Muscle layer of colon (tissue), 2 donors: ENCODE results near the gene ZCCHC9.
A peak's percentile ranks its signal among the peaks of the same experiment; 100 is the strongest.
"Not testable (repeated sequence)": the region's sequence is repeated elsewhere in the genome, so short reads cannot be mapped to it uniquely, and the experiment has no call there.

Experiments
- H3K27ac ChIP-seq: one replicate; pipeline ENCODE4 v1.7.0; 2013; ENCODE audit warnings: low read depth, mild to moderate bottlenecking, low read length, moderate library complexity
- H3K27me3 ChIP-seq, 2 donors: one replicate each; pipeline ENCODE4 v1.7.0; 2013; ENCODE audit warnings: low read length in 2 of 2, mild to moderate bottlenecking in 2 of 2; ENCODE audit not compliant: insufficient read depth in 2 of 2, control insufficient read depth in 1 of 2
- H3K36me3 ChIP-seq: one replicate; pipeline ENCODE4 v1.7.0; 2013; ENCODE audit warnings: mild to moderate bottlenecking, low read length; ENCODE audit not compliant: insufficient read depth
- H3K4me1 ChIP-seq: one replicate; pipeline ENCODE4 v1.7.0; 2013; ENCODE audit warnings: mild to moderate bottlenecking, low read length; ENCODE audit not compliant: insufficient read depth
- H3K4me3 ChIP-seq, 2 donors: one replicate each; pipeline ENCODE4 v1.7.0; 2013; ENCODE audit warnings: low read length in 2 of 2, low read depth in 1 of 2, mild to moderate bottlenecking in 1 of 2, moderate library complexity in 1 of 2
- H3K9ac ChIP-seq: one replicate; pipeline ENCODE4 v1.7.0; 2013; ENCODE audit warnings: low read length
- H3K9me3 ChIP-seq: one replicate; pipeline ENCODE4 v1.7.0; 2013; ENCODE audit warnings: mild to moderate bottlenecking, low read length
- donor health status: abdominal sarcoma.
- donor health status: Adenocarcinoma of cecum.

The ZCCHC9 gene, protein sequence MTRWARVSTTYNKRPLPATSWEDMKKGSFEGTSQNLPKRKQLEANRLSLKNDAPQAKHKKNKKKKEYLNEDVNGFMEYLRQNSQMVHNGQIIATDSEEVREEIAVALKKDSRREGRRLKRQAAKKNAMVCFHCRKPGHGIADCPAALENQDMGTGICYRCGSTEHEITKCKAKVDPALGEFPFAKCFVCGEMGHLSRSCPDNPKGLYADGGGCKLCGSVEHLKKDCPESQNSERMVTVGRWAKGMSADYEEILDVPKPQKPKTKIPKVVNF

DNA sequence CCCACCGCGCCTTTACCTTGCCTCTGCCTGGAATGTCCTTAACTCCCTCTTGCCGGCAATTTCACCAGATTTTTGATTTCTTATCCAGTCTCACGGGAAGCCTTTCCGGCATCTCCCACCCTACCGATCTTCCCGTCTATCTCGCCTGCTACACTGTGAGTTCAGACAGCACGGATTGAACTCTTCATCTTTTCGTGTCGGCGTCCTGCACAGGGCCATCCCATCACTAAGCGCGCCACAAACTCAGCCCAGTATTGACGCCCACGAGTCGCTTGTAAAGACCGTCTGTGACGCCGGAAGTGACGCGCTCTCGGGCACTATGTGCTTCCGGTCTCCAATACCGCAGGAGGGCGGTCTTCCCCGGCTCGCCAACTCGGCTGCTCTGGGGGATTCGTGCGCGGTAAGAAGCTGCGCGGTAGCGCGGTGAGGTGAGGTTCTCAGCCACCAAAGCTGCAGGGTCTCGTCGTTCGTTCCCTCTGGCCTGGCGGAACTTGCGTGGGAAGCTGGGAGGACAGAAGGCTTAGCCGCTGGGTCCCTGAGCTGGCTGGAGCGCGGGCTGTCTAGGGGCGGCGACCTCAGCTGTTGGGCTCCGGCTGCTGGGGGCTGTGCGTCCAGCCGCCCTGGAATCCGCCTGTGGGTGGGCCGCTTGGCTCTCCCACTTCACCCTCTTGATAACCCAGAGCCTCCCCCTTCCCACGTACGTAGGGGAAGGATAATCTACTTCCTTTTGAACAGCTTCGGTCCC, at the start of gene ZCCHC9:
Gene ZCCHC9 (plus strand): TSS at position 317 of the 745 bp plus-strand sequence. CDS start 3,171 bp downstream, outside the sequence.
- Histone ChIP-seq H3K27ac (peak within 1 kb of the TSS; percentile 89), H3K36me3 (peaks cover 6% of the 10 kb centered on the region), H3K9me3 (no peaks in the 10 kb centered on the region), H3K4me3 (peak within 1 kb of the TSS; percentile 84 to 95), H3K27me3 (no peaks in the 10 kb centered on the region), H3K9ac (peak within 1 kb of the TSS; percentile 99), H3K4me1 (peaks cover 26% of the 10 kb centered on the region)

DNA sequence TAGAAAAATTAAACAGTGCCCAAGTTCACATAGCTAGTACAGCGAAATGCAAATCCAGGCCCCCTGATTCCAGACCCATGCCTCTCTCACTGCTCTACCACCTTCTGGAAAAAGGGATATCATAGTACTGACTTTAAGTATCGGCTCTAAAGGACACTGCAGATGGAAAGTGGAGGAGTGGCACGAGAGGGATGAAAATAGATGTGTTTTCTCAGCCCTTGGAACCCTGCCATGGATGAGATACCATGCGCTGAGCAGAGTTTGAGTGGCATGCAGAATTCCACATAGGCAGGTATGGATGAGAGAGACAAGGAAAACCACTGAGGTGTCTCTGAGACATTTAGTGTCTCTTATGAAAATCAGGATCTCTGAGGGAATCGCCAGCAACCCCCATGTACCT, 49.5 kb upstream of the ZCCHC9 start:
- H3K9me3 ChIP-seq, result no peaks in the 10 kb centered on the region
- H3K9ac ChIP-seq, result no peak overlapping the region
- peaks cover 6% of the 10 kb centered on the region for H3K36me3 ChIP-seq
- H3K4me1 ChIP-seq, result peaks cover 7% of the 10 kb centered on the region
- no peaks in the 10 kb centered on the region for H3K27me3 ChIP-seq
- no peak overlapping the region for H3K27ac ChIP-seq
- no peak overlapping the region for H3K4me3 ChIP-seq

DNA sequence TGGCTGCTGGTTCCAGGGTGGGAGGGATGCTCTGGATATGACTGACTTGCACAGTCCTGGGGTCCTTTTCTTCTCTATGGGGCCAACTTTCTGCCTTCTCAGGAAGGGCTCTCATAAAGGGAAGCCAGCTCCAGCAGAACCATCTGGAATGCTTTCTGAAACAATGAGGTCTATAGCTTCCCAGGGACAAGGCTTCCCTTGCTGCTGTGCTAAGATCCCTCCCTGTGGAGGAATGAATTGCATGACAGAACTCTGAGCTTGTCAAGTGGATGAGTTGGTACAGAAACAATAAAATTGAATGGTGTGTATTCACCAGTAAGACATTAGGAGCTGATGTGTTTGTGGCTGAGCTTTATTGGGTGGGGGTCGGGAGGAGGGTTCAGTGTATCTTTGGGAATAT, 48.5 kb upstream of the ZCCHC9 start:
- Histone ChIP-seq H3K9ac (no peak overlapping the region), H3K9me3 (no peaks in the 10 kb centered on the region), H3K4me3 (no peak overlapping the region), H3K4me1 (peaks cover 7% of the 10 kb centered on the region), H3K36me3 (peaks cover 6% of the 10 kb centered on the region), H3K27ac (no peak overlapping the region), H3K27me3 (no peaks in the 10 kb centered on the region)

DNA sequence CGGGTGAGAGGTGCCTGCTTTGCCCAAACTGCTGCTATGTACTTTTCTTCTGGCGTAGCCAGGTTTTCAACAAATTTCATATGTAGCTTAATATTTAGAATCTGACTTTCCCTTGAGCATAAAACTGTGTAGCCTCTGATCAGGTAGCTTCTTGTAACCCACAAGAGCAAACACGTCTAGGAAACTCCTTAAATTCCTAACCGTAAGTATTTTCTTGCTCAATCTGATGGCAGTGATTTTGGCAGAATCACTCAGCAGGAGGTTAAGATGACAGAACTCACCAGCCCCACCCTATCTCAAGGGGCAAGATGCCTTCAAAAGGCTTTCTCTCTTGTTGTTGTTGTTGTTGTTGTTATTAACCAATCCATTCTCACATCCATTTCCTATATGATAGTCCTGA, 47.5 kb upstream of the ZCCHC9 start:
- Histone ChIP-seq H3K27ac (no peak overlapping the region), H3K9me3 (no peaks in the 10 kb centered on the region), H3K36me3 (peaks cover 6% of the 10 kb centered on the region), H3K4me3 (no peak overlapping the region), H3K4me1 (no peaks in the 10 kb centered on the region), H3K27me3 (no peaks in the 10 kb centered on the region), H3K9ac (no peak overlapping the region)

DNA sequence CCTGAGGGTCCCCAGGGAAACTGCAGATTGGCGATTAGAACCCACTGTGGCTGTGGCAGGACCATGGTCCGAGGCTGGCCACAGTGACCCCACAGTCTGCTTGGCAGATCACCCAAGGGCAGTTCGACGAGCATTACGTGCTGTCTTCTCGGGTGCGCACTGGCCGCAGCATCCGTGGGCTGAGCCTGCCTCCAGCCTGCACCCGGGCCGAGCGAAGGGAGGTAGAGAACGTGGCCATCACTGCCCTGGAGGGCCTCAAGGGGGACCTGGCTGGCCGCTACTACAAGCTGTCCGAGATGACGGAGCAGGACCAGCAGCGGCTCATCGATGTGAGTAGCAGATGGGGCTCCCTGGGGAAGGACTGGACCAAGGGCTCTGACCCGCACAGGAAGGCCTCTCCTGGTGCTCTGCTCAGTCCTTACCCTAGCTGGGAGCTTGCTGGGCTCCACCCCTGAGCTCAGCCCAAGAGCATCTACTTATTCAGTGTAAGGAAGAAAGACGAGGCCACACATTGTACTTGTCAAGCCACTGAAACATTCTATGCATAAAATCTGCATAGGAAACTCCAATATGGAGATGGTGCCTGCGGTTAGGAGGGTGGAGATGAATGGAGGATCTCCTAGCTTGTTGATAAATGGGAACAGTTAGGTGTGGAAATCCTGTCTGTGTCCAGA, 46.4 kb upstream of the ZCCHC9 start:
- Histone ChIP-seq H3K36me3 (peaks cover 14% of the 10 kb centered on the region), H3K9ac (no peak overlapping the region), H3K9me3 (no peaks in the 10 kb centered on the region), H3K4me1 (no peaks in the 10 kb centered on the region), H3K27me3 (no peaks in the 10 kb centered on the region), H3K4me3 (no peak overlapping the region), H3K27ac (no peak overlapping the region)

DNA sequence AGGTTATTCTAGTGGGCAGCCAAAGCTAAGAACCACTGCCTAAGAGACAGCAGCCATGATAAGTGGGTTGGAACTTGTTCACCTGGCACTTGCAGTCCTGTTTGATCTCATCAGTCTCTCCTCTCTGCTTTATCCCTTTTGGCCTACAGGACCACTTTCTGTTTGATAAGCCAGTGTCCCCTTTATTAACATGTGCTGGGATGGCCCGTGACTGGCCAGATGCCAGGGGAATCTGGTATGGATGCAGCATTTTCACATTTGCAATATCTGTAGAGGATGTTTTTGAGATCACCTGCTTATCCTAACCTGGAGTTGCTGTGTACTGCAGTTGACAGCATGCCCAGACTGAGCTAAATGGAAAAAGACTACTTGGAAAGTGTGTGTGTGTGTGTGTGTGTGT, 44.6 kb upstream of the ZCCHC9 start:
- H3K9me3 ChIP-seq, result no peaks in the 10 kb centered on the region
- no peaks in the 10 kb centered on the region for H3K4me1 ChIP-seq
- no peak overlapping the region for H3K4me3 ChIP-seq
- H3K36me3 ChIP-seq, result peaks cover 14% of the 10 kb centered on the region
- no peak overlapping the region for H3K9ac ChIP-seq
- no peak overlapping the region for H3K27ac ChIP-seq
- H3K27me3 ChIP-seq, result no peaks in the 10 kb centered on the region

DNA sequence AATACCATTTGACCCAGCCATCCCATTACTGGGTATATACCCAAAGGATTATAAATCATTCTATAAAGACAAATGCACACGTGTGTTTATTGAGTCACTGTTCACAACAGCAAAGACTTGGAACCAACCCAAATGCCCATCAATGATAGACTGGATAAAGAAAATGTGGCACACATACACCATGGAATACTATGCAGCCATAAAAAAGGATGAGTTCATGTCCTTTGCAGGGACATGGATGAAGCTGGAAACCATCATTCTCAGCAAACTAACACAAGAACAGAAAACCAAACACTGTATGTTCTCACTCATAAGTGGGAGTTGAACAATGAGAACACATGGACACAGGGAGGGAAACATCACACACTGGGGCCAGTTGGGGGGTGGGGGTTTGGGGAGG, 38.6 kb upstream of the ZCCHC9 start:
- not testable (repeated sequence) for H3K27me3 ChIP-seq, H3K36me3 ChIP-seq

DNA sequence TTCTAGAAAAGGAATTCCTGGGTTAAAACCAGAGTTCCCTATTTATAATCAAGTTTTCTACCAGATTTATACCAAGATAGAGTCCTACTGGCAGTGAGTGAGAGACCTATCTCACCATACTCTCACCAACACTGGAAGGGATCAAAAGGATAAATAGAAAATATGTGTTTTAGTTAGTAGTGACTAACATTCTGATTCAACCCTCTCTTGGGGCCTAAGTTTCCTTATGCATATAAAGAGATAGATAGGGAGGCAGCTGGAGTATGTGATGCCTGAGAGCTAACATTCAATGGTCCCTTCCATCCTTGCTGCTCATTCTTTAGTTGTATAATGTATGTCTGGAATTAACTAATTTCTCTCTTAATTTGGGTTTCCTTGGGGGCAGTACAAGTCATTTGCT, 36.3 kb upstream of the ZCCHC9 start:
- H3K4me1 ChIP-seq, result no peaks in the 10 kb centered on the region
- no peaks in the 10 kb centered on the region for H3K36me3 ChIP-seq
- no peak overlapping the region for H3K9ac ChIP-seq
- no peak overlapping the region for H3K27ac ChIP-seq
- H3K4me3 ChIP-seq, result no peak overlapping the region
- no peaks in the 10 kb centered on the region for H3K9me3 ChIP-seq
- H3K27me3 ChIP-seq, result no peaks in the 10 kb centered on the region

More for the DNA sequence above, 38.6 kb upstream of the ZCCHC9 start:
- not testable (repeated sequence) for H3K4me1 ChIP-seq, H3K9me3 ChIP-seq, H3K4me3 ChIP-seq, H3K9ac ChIP-seq, H3K27ac ChIP-seq

DNA sequence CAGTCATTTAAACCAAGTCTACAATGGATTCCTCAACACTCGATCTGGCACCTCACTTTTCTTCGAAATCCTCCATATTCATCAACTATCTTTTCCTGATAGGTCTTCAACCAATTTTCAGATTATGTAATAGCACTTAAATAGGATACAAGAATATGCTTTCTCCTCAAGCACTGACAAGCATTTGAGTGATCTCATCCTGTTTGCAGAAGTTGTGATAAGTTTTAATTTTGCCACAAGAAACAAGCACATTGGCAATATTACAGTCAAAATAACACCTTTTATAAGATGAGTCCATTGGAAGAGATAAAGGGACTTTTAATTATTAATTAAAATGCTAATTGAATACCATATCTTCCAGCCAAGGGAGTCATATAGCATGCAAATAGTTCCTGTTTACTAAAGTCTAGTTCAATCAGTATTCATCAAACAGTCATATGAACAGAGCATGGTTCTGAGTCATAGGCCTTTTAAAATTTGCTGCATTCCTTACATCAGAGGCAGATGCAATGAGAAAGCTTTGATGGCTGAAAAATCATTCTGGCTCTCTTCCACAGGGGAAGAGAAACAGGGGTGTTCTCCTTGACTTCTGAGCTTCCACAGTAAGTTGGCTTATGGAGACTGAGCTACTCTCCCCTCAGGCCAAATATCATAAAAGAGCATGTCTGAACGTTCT, 32.7 kb upstream of the ZCCHC9 start:
- H3K9me3 ChIP-seq, result no peaks in the 10 kb centered on the region
- H3K4me1 ChIP-seq, result no peaks in the 10 kb centered on the region
- H3K36me3 ChIP-seq, result no peaks in the 10 kb centered on the region
- no peak overlapping the region for H3K27ac ChIP-seq
- H3K4me3 ChIP-seq, result no peak overlapping the region
- no peaks in the 10 kb centered on the region for H3K27me3 ChIP-seq
- no peak overlapping the region for H3K9ac ChIP-seq

DNA sequence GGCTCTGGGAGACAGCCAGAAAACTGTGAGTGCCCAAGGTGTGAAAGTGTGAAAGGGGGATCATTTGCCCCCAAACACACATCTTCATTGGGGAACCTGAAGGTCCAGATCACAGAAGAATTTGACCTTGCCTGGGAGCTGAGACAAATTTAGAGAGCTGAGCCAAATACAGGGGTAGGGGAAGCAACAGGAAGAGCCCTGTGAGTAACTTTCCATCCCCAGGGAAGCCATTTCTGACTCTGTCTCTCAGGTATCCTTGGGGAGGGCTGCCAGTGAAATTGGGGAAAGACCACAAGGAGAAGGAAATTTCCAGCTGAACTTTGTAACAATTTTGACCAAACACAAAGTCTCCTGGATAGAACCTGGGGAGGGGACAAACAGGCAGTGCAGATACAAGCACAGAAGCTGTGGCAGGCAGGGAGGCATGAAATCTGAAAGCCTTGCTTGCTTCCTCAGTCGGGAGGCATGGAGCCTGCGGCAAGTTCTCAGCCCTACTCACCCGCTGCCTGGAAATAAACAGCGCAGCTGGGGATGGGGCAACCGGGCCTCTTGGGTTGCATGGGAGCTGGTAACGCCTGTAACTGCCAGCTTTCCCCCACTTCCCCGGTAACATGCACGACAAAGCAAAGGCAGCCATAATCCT, 31.5 kb upstream of the ZCCHC9 start:
- Histone ChIP-seq H3K27ac (no peak overlapping the region), H3K4me3 (no peak overlapping the region), H3K9ac (no peak overlapping the region), H3K4me1 (no peaks in the 10 kb centered on the region), H3K36me3 (no peaks in the 10 kb centered on the region), H3K9me3 (peaks cover 1% of the 10 kb centered on the region), H3K27me3 (no peaks in the 10 kb centered on the region)
